Smooth muscle cell (in vitro differentiated cells): ENCODE results near the gene CA10. TPM values are rescaled to one million over a fixed set of nuclear protein-coding genes. Genes with fewer than 3 reads are reported as not detected.

ENCODE experiments used
- DNase-seq: peaks from one replicate; lab custom pipeline; 2025; ENCODE audit not compliant: unreplicated experiment; lab: John Stamatoyannopoulos, UW
- H2AFZ ChIP-seq: fragments of 200-600 bp; sonication (generic); 2 replicates; pipeline ENCODE4 v1.6.0; 2016; ENCODE audit warnings: antibody characterized with exemption, low read depth, mild to moderate bottlenecking
- H3F3A ChIP-seq: fragments of 200-600 bp; sonication (generic); 2 replicates; pipeline ENCODE4 v1.6.0; 2017; ENCODE audit warnings: antibody characterized with exemption, low read depth
- H3K27ac ChIP-seq: fragments of 200-600 bp; sonication (generic); 2 replicates; pipeline ENCODE4 v1.5.1; 2016; ENCODE audit warnings: low read depth, mild to moderate bottlenecking
- H3K27me3 ChIP-seq: fragments of 200-600 bp; sonication (generic); 2 replicates; pipeline ENCODE4 v1.6.1; 2016; ENCODE audit warnings: low read depth, mild to moderate bottlenecking
- H3K36me3 ChIP-seq: fragments of 200-600 bp; sonication (generic); 2 replicates; pipeline ENCODE4 v1.5.1; 2016; ENCODE audit warnings: low read depth
- H3K4me1 ChIP-seq: fragments of 200-600 bp; sonication (generic); 2 replicates; pipeline ENCODE4 v1.5.1; 2016; ENCODE audit warnings: low read depth
- H3K4me2 ChIP-seq: fragments of 200-600 bp; sonication (generic); 2 replicates; pipeline ENCODE4 v1.6.0; 2016; ENCODE audit warnings: mild to moderate bottlenecking
- H3K4me3 ChIP-seq: fragments of 200-600 bp; sonication (generic); 2 replicates; pipeline ENCODE4 v1.5.1; 2016; ENCODE audit warnings: mild to moderate bottlenecking
- H3K79me2 ChIP-seq: fragments of 200-600 bp; sonication (generic); 2 replicates; pipeline ENCODE4 v1.6.0; 2016; ENCODE audit warnings: low read depth, mild to moderate bottlenecking
- H3K9ac ChIP-seq: fragments of 200-600 bp; sonication (generic); 2 replicates; pipeline ENCODE4 v1.6.0; 2016; ENCODE audit warnings: low read depth
- H3K9me3 ChIP-seq: fragments of 200-600 bp; sonication (generic); replicated peaks from 2 replicates; pipeline ENCODE4 v1.5.1; 2016; ENCODE audit warnings: low read depth
- H4K20me1 ChIP-seq: fragments of 200-600 bp; sonication (generic); 2 replicates; pipeline ENCODE4 v1.6.0; 2016; ENCODE audit warnings: low read depth
- CTCF ChIP-seq: fragments of 200-600 bp; sonication (generic); IDR thresholded peaks from 2 replicates; pipeline ENCODE4 v1.5.1; 2017; ENCODE audit warnings: borderline replicate concordance, mild to moderate bottlenecking, antibody characterized with exemption; ENCODE audit not compliant: insufficient read depth, poor library complexity, severe bottlenecking
- WGBS: methylation state at CpG from one replicate; pipeline ENCODE4 v1.1.7; 2016; ENCODE audit warnings: low lambda C conversion rate; 5-methylcytosine and 5-hydroxymethylcytosine counted together
- polyA plus RNA-seq: library from polyadenylated mRNA; unstranded; fragments of >200 nt; fragmentation: Nextera tagmentation; extraction: Ambion mirVana; gene quantifications from 2 replicates; pipeline ENCODE4 v1.2.1, GENCODE V29; 2016
- total RNA-seq: library from RNA; depleted of rRNA; stranded (reverse); fragments of >200 nt; gene quantifications from 2 replicates; pipeline ENCODE4 v1.2.3, GENCODE V29; 2014

The CA10 gene
- total and polyA plus RNA-seq, 2 experiments from 2014 or later: 0.54 TPM; not detected in 1

- no peak for DNase-seq
- Histone ChIP-seq H3K4me1 (no peaks in the 10 kb centered on the region), H3K4me3 (no peak overlapping the region), H3K79me2 (no peaks in the 10 kb centered on the region), H3K9me3 (no peaks in the 10 kb centered on the region), H2AFZ (no peak overlapping the region), H3K4me2 (no peak overlapping the region), H3K27me3 (no peaks in the 10 kb centered on the region), H3K27ac (no peak overlapping the region), H4K20me1 (no peaks in the 10 kb centered on the region), H3K9ac (no peak overlapping the region), H3K36me3 (no peaks in the 10 kb centered on the region), H3F3A (no peaks in the 10 kb centered on the region)
- TF ChIP-seq CTCF: no peak
- 82% methylated on average over 4 of the region's 4 CpGs for WGBS
Measured at GRCh38 chr17:51913491-51914205, 244.9 kb downstream of the CA10 start.

- WGBS: 14% methylated on average over 2 of the region's 2 CpGs
- H3K9me3 ChIP-seq: no peaks in the 10 kb centered on the region
- no peaks in the 10 kb centered on the region for H3F3A ChIP-seq
- no peak overlapping the region for H3K4me3 ChIP-seq
- H3K27me3 ChIP-seq: no peaks in the 10 kb centered on the region
- no peaks in the 10 kb centered on the region for H3K79me2 ChIP-seq
- H3K9ac ChIP-seq: no peak overlapping the region
- DNase-seq: no peak
- H2AFZ ChIP-seq: no peak overlapping the region
- H4K20me1 ChIP-seq: no peaks in the 10 kb centered on the region
- TF ChIP-seq CTCF: no peak
- H3K4me2 ChIP-seq: no peak overlapping the region
- H3K27ac ChIP-seq: no peak overlapping the region
- no peaks in the 10 kb centered on the region for H3K36me3 ChIP-seq
- no peaks in the 10 kb centered on the region for H3K4me1 ChIP-seq
Measured at GRCh38 chr17:51912939-51913338, 245.6 kb downstream of the CA10 start.

GRCh38 chr17:51911237-51911636, 247.3 kb downstream of the CA10 start:
- Histone ChIP-seq H3K27ac (no peak overlapping the region), H3F3A (no peaks in the 10 kb centered on the region), H3K9me3 (no peaks in the 10 kb centered on the region), H3K27me3 (peaks cover 2% of the 10 kb centered on the region), H3K4me3 (no peak overlapping the region), H3K36me3 (no peaks in the 10 kb centered on the region), H3K79me2 (no peaks in the 10 kb centered on the region), H2AFZ (no peak overlapping the region), H3K9ac (no peak overlapping the region), H3K4me2 (no peak overlapping the region), H3K4me1 (no peaks in the 10 kb centered on the region), H4K20me1 (no peaks in the 10 kb centered on the region)
- 95% methylated on average over 6 of the region's 6 CpGs for WGBS
- DNase-seq: no peak
- TF ChIP-seq CTCF: no peak

- 67% methylated on average over 3 of the region's 3 CpGs for WGBS
- Histone ChIP-seq H3K27me3 (peaks cover 3% of the 10 kb centered on the region), H3F3A (no peaks in the 10 kb centered on the region), H3K4me3 (no peak overlapping the region), H3K79me2 (no peaks in the 10 kb centered on the region), H3K9ac (no peak overlapping the region), H3K4me2 (no peak overlapping the region), H3K27ac (no peak overlapping the region), H3K4me1 (no peaks in the 10 kb centered on the region), H3K36me3 (no peaks in the 10 kb centered on the region), H2AFZ (no peak overlapping the region), H4K20me1 (no peaks in the 10 kb centered on the region), H3K9me3 (no peaks in the 10 kb centered on the region)
- no peak for DNase-seq
- no peak for TF ChIP-seq CTCF
Measured at GRCh38 chr17:51909971-51910370, 248.5 kb downstream of the CA10 start.
